ENCODE data around the gene COA3.

DNA sequence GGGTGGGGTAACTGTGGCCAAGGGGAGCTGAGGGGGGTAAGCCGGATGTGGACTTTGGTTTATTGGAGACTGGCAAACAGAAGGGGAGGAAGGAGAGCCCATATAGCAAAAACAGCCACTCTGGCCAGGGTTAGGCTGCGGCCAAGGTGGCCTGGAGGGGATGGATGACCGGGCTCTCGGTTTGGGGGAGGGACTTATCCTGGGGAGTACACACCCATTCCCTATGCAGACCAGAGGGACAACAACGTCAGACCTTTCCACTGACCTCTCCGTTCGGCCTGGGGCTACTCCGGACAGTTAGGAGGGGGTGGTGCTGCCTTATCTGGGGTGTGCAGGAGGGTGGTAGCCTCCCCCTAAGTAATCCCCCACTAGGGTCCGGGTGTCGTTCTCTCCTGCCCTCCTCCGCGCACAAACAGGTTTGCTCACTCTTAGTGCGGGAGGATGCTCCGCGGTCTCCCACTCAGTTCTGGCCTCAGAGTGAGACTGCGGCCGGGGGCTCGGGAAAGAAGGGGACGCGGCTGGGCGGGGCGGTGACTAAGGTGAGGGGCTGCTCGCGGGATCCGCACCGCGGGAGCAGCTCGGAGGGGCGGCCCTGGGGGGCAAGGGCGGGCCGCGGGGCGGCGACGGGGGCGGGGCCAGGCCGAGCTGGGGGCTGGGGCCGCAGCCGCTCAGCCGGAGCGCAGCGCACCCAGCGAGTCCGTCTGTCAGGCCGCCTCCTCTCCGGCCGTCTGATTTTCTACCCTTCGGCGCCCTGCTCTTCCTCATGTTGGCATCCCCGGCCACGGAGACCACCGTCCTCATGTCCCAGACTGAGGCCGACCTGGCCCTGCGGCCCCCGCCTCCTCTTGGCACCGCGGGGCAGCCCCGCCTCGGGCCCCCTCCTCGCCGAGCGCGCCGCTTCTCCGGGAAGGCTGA, 18.3 kb downstream of the COA3 start, which contains the start of gene WNK4:
- TF ChIP-seq, protein P1, sequence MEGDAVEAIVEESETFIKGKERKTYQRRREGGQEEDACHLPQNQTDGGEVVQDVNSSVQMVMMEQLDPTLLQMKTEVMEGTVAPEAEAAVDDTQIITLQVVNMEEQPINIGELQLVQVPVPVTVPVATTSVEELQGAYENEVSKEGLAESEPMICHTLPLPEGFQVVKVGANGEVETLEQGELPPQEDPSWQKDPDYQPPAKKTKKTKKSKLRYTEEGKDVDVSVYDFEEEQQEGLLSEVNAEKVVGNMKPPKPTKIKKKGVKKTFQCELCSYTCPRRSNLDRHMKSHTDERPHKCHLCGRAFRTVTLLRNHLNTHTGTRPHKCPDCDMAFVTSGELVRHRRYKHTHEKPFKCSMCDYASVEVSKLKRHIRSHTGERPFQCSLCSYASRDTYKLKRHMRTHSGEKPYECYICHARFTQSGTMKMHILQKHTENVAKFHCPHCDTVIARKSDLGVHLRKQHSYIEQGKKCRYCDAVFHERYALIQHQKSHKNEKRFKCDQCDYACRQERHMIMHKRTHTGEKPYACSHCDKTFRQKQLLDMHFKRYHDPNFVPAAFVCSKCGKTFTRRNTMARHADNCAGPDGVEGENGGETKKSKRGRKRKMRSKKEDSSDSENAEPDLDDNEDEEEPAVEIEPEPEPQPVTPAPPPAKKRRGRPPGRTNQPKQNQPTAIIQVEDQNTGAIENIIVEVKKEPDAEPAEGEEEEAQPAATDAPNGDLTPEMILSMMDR (IDR thresholded peaks at IDR 0.05): no peak
- TF ChIP-seq POLR2A (IDR thresholded peaks at IDR 0.05): no peak

Measured in Peyer's patch (tissue), 4 donors.